GM10248 (cell line): ENCODE results near the gene ARL14.

Experiments used
- CTCF ChIA-PET: fragments of 300-600 bp; sonication (Branson Sonifier 250); formaldehyde crosslinking; extraction: SDS; loops from one replicate; lab custom pipeline; 2021; ENCODE audit warnings: antibody characterized with exemption; lab: Yijun Ruan, JAX
- POLR2A ChIA-PET: fragments of 350-650 bp; sonication (Branson Sonifier 250); formaldehyde crosslinking; extraction: SDS; loops from one replicate; lab custom pipeline; 2020; ENCODE audit warnings: antibody characterized with exemption; lab: Yijun Ruan, JAX
- DNase-seq: peaks from one replicate; pipeline ENCODE4 v3.0.0; 2012; ENCODE audit errors: extremely low spot score
- CTCF ChIP-seq: IDR thresholded peaks from 2 replicates; pipeline ENCODE4 v1.5.1; 2012; ENCODE audit warnings: mild to moderate bottlenecking, low read depth; ENCODE audit errors: extremely low read depth, missing control alignments, control extremely low read depth

The ARL14 gene

GRCh38 chr3:160660902-160661301 is 16.1 kb upstream of the ARL14 start:
- no peak for DNase-seq
- CTCF ChIA-PET, result interaction anchor here (0.6 to 2.3 kb wide), 2 partner anchors 11 to 26 kb away, joined by 3 to 5 read pairs; no protein-coding TSS in a partner anchor
- POLR2A ChIA-PET, result no interaction called here
- no peak for TF ChIP-seq CTCF

- DNase-seq, result no peak
- CTCF ChIA-PET, result interaction anchor here (2.3 kb wide), 1 partner anchor 11 kb away, joined by 5 read pairs; no protein-coding TSS in a partner anchor
- no peak for TF ChIP-seq CTCF
- POLR2A ChIA-PET, result no interaction called here
Measured at GRCh38 chr3:160661660-160662059, 15.3 kb upstream of the ARL14 start.

GRCh38 chr3:160665231-160665630 is 11.7 kb upstream of the ARL14 start:
- ChIA-PET CTCF (interaction anchor here (1.1 to 3.7 kb wide), 3 partner anchors 13 to 254 kb away, joined by 3 to 16 read pairs (median 3); no protein-coding TSS in a partner anchor), POLR2A (no interaction called here)
- DNase-seq, result peak; percentile 31
- TF ChIP-seq CTCF, result no peak

GRCh38 chr3:160665784-160666526 is 11.0 kb upstream of the ARL14 start:
- DNase-seq, result peak; percentile 31
- ChIA-PET POLR2A (no interaction called here), CTCF (interaction anchor here (1.1 to 3.7 kb wide), 2 partner anchors 13 to 20 kb away, joined by 3 to 16 read pairs; no protein-coding TSS in a partner anchor)
- TF ChIP-seq CTCF, result no peak

- ChIA-PET POLR2A (no interaction called here), CTCF (interaction anchor here (0.8 to 1.8 kb wide), 2 partner anchors 11 to 274 kb away, joined by 3 to 6 read pairs; no protein-coding TSS in a partner anchor)
- no peak for DNase-seq
- no peak for TF ChIP-seq CTCF
Measured at GRCh38 chr3:160667452-160667851, 9.5 kb upstream of the ARL14 start.

- ChIA-PET POLR2A (no interaction called here), CTCF (interaction anchor here (1.8 kb wide), 1 partner anchor 10 kb away, joined by 6 read pairs; no protein-coding TSS in a partner anchor)
- DNase-seq, result no peak
- TF ChIP-seq CTCF, result no peak
Measured at GRCh38 chr3:160668454-160668853, 8.5 kb upstream of the ARL14 start.
